ENCODE measurements around the gene PREX1. TPM values are rescaled to one million over a fixed set of nuclear protein-coding genes. Genes with fewer than 3 reads are reported as not detected.

PREX1 gene
- total RNA-seq, 1 experiment from 2014 or later: not detected

DNA sequence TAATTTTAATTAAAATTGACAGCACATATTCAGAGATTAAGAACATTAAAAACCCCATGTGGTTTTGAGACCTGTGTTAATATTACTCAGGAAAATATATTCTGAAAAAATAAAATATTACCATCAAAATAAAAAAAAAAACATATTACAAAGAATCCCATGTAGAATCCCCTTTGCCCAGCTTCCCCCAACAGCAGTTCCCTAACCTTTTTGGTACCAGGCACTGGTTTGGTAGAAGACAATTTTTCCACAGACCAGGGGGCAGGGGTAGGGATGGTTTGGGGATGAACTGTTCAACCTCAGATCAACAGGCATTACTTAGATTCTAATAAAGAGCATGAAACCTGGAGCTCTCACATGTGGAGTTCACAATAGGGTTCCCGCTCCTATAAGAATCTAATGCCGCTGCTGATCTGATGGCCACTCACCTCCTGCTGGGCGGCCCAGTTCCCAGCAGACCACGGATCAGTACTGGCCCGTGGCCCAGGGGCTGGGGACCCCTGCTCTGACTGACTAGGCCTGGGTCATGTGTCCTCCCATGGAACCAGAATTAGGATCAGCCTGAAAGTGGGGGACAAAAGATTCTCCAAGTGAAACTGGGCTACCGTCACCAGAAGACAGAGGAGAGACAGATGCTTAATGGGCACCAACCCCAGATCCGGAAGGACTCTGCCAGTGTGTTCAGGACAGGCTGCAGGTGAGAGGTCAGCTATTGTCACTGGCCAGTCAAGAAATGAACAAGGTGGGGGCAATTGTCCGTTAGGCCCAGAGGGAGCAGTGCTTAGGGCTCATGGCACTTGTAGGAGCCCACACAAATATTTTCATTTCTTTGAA lies 235.5 kb downstream of the PREX1 start:
- H3K9me3 Mint-ChIP-seq (ENCODE audit: unreplicated experiment): peaks cover 6% of the 10 kb centered on the region
- CTCF ChIA-PET: interaction anchor here (0.8 kb wide), 1 partner anchor 28 kb away, joined by 3 read pairs; no protein-coding TSS in a partner anchor
- DNase-seq (ENCODE audit: unreplicated experiment): no peak
- no TSS peak for BruUV-seq (replicated peaks)
- no peak overlapping the region for H3K27ac Mint-ChIP-seq (ENCODE audit: low read depth, unreplicated experiment)
- POLR2A ChIA-PET: interaction anchor here (0.7 kb wide), 1 partner anchor 885 kb away, joined by 3 read pairs; no protein-coding TSS in a partner anchor
- no peaks in the 10 kb centered on the region for H3K36me3 Mint-ChIP-seq (ENCODE audit: insufficient read depth, unreplicated experiment)
- H3K27me3 Mint-ChIP-seq (ENCODE audit: insufficient read depth, unreplicated experiment): peaks cover 28% of the 10 kb centered on the region
- TF ChIP-seq, protein P1, sequence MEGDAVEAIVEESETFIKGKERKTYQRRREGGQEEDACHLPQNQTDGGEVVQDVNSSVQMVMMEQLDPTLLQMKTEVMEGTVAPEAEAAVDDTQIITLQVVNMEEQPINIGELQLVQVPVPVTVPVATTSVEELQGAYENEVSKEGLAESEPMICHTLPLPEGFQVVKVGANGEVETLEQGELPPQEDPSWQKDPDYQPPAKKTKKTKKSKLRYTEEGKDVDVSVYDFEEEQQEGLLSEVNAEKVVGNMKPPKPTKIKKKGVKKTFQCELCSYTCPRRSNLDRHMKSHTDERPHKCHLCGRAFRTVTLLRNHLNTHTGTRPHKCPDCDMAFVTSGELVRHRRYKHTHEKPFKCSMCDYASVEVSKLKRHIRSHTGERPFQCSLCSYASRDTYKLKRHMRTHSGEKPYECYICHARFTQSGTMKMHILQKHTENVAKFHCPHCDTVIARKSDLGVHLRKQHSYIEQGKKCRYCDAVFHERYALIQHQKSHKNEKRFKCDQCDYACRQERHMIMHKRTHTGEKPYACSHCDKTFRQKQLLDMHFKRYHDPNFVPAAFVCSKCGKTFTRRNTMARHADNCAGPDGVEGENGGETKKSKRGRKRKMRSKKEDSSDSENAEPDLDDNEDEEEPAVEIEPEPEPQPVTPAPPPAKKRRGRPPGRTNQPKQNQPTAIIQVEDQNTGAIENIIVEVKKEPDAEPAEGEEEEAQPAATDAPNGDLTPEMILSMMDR (IDR thresholded peaks at IDR 0.05; ENCODE audit: unreplicated experiment): no peak
- H3K4me3 Mint-ChIP-seq (ENCODE audit: unreplicated experiment): no peak overlapping the region
- intact Hi-C loops (cut with micrococcal nuclease): no loop called here
- no peaks in the 10 kb centered on the region for H3K4me1 Mint-ChIP-seq (ENCODE audit: insufficient read depth, unreplicated experiment)

DNA sequence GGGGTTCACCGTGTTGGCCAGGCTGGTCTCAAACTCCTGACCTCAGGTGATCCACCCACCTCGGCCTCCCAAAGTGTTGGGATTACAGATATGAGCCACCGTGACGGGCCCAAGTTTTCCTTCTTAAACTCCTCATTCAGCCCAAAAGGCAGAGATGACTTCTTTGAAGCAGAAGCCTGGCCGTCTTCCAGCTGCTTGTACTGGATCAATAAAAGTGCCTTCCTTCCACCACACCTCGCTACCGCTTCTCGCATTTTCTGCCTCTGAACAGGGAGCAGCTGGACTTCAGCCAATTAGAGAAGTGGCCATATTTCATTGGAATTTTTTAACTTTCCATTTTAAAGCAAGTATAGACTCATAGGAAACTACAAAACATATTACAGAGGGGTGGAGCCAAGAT lies 241.1 kb downstream of the PREX1 start:
- DNase-seq (ENCODE audit: unreplicated experiment): no peak
- Mint-ChIP-seq H3K4me3 (ENCODE audit: unreplicated experiment) (no peak overlapping the region), H3K36me3 (ENCODE audit: insufficient read depth, unreplicated experiment) (no peaks in the 10 kb centered on the region), H3K27ac (ENCODE audit: low read depth, unreplicated experiment) (no peak overlapping the region), H3K9me3 (ENCODE audit: unreplicated experiment) (no peaks in the 10 kb centered on the region), H3K4me1 (ENCODE audit: insufficient read depth, unreplicated experiment) (peaks cover 5% of the 10 kb centered on the region), H3K27me3 (ENCODE audit: insufficient read depth, unreplicated experiment) (peaks cover 62% of the 10 kb centered on the region)
- CTCF ChIA-PET: no interaction called here
- POLR2A ChIA-PET: no interaction called here
- no TSS peak for BruUV-seq (replicated peaks)
- intact Hi-C loops (cut with micrococcal nuclease): no loop called here
- TF ChIP-seq, protein P1 (IDR thresholded peaks at IDR 0.05; ENCODE audit: unreplicated experiment): no peak

DNA sequence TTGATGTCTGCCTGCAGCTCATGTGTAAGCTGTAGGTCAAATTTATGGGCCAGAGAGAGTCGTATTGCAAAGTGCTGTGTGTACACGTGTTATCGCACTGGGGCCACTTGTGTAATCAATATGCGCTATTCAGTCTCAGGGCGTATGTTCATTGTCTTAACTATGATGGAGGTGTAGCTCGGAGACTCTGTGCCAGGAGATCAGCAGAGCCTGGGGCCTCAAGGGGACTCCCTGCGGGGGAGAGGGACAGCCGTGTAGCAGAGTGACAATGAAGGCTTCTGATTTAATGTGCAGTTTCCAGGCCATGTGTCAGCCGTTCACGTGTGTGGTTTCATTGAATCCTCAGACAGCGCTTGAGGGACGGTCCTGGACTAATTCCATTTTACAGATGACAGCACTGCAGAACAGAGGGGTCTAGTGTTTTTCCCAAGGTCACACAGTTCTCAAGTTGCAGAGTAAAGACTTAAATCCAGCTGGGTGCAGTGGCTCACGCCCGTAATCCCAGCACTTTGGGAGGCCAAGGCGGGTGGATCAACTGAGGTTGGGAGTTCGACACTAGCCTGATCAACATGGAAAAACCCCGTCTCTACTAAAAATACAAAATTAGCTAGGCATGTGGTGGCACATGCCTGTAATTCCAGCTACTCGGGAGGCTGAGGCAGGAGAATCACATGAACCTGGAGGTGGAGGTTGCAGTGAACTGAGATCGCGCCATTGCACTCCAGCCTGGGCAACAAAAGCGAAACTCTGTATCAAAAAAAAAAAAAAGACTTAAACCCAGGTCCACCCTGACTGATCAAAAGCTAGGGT lies 242.5 kb downstream of the PREX1 start:
- intact Hi-C loops (cut with micrococcal nuclease): no loop called here
- ChIA-PET POLR2A (no interaction called here), CTCF (interaction anchor here (0.6 kb wide), 1 partner anchor 859 kb away, joined by 3 read pairs; no protein-coding TSS in a partner anchor)
- no peaks in the 10 kb centered on the region for H3K36me3 Mint-ChIP-seq (ENCODE audit: insufficient read depth, unreplicated experiment)
- TF ChIP-seq, protein P1 (IDR thresholded peaks at IDR 0.05; ENCODE audit: unreplicated experiment): no peak
- peaks cover 63% of the 10 kb centered on the region for H3K27me3 Mint-ChIP-seq (ENCODE audit: insufficient read depth, unreplicated experiment)
- no TSS peak for BruUV-seq (replicated peaks)
- H3K4me3 Mint-ChIP-seq (ENCODE audit: unreplicated experiment): no peak overlapping the region
- peaks cover 5% of the 10 kb centered on the region for H3K4me1 Mint-ChIP-seq (ENCODE audit: insufficient read depth, unreplicated experiment)
- H3K9me3 Mint-ChIP-seq (ENCODE audit: unreplicated experiment): no peaks in the 10 kb centered on the region
- DNase-seq (ENCODE audit: unreplicated experiment): no peak
- no peak overlapping the region for H3K27ac Mint-ChIP-seq (ENCODE audit: low read depth, unreplicated experiment)
